ENCODE results near the gene GOLPH3.

- TF ChIP-seq CTCF (IDR thresholded peaks at IDR 0.05) = no peak
- no peak for TF ChIP-seq EP300 (IDR thresholded peaks at IDR 0.05)
- TF ChIP-seq POLR2A (IDR thresholded peaks at IDR 0.05) = no peak
Observed at GRCh38 chr5:32108167-32108566, 66.0 kb downstream of the GOLPH3 start.

All from ovary (tissue), 3 donors.